GM21515 (cell line): Measurements from ENCODE around the gene CD4.
A peak's percentile ranks its signal among the peaks of the same experiment; 100 is the strongest.
"Not testable (repeated sequence)": the region's sequence is repeated elsewhere in the genome, so short reads cannot be mapped to it uniquely, and the experiment has no call there.

Source experiments
- ATAC-seq: cut with Tn5 transposase; IDR thresholded peaks from one replicate; pipeline ENCODE4 v1.9.1; 2021; ENCODE audit not compliant: unreplicated experiment

Gene CD4

GRCh38 chr12:6843118-6843902 lies 54.0 kb downstream of the CD4 start:
- ATAC-seq = no peak

GRCh38 chr12:6845395-6845794 lies 56.1 kb downstream of the CD4 start:
- no peak for ATAC-seq

GRCh38 chr12:6846316-6846869 lies 57.1 kb downstream of the CD4 start:
- no peak for ATAC-seq

- no peak for ATAC-seq
Observed at GRCh38 chr12:6847676-6848075, 58.3 kb downstream of the CD4 start.

GRCh38 chr12:6849427-6849826 lies 60.1 kb downstream of the CD4 start:
- no peak for ATAC-seq

- no peak for ATAC-seq
Observed at GRCh38 chr12:6849976-6850560, 60.7 kb downstream of the CD4 start.

- no peak for ATAC-seq
Observed at GRCh38 chr12:6850796-6851152, 61.4 kb downstream of the CD4 start.

GRCh38 chr12:6851153-6851920 lies 62.0 kb downstream of the CD4 start, which contains the start of gene CDCA3:
Gene CDCA3 (minus strand): TSS chr12:6851286. CDS start chr12:6850952, 334 bp downstream.
- ATAC-seq = peak; percentile 55

GRCh38 chr12:6851921-6852650 lies 62.8 kb downstream of the CD4 start, which contains the start of gene USP5:
Gene USP5 (plus strand): TSS chr12:6852150. CDS start chr12:6852180, 30 bp downstream.
- ATAC-seq = peak; percentile 71

GRCh38 chr12:6852651-6853354 lies 63.5 kb downstream of the CD4 start:
- ATAC-seq = no peak

GRCh38 chr12:6853626-6854025 lies 64.3 kb downstream of the CD4 start:
- no peak for ATAC-seq

- ATAC-seq = no peak
Observed at GRCh38 chr12:6854036-6854435, 64.7 kb downstream of the CD4 start.

GRCh38 chr12:6855322-6855721 lies 66.0 kb downstream of the CD4 start:
- ATAC-seq = no peak

GRCh38 chr12:6858799-6859198 lies 69.5 kb downstream of the CD4 start:
- no peak for ATAC-seq

GRCh38 chr12:6860116-6860515 lies 70.8 kb downstream of the CD4 start:
- ATAC-seq = no peak

- no peak for ATAC-seq
Observed at GRCh38 chr12:6860942-6861341, 71.6 kb downstream of the CD4 start.

GRCh38 chr12:6861391-6861790 lies 72.1 kb downstream of the CD4 start:
- ATAC-seq = no peak

GRCh38 chr12:6863033-6863432 lies 73.7 kb downstream of the CD4 start:
- ATAC-seq = no peak

GRCh38 chr12:6863586-6864321 lies 74.4 kb downstream of the CD4 start:
- ATAC-seq = no peak

- not testable (repeated sequence) for ATAC-seq
Observed at GRCh38 chr12:6865307-6865706, 76.0 kb downstream of the CD4 start.
